ENCODE results near the gene MN1. TPM values are rescaled to one million over a fixed set of nuclear protein-coding genes. Genes with fewer than 3 reads are reported as not detected.

Gene MN1
- total and polyA plus RNA-seq, 2 of the 8 experiments (the other 6 are each of a cell fraction or from before 2014, with no cell fraction given) = 3.1 to 4.9 TPM

- TF ChIP-seq CBX8 (IDR thresholded peaks at IDR 0.05; ENCODE audit: borderline replicate concordance, low read depth, low read length) (no peak), PHF8 (conservative IDR thresholded peaks at IDR 0.05; ENCODE audit: low read depth, low read length) (no peak), MAX (IDR thresholded peaks at IDR 0.05) (no peak), MAFK (IDR thresholded peaks at IDR 0.05; ENCODE audit: low read depth, low read length) (no peak), KDM4A (IDR thresholded peaks at IDR 0.05; ENCODE audit: low read depth, low read length, severe bottlenecking) (no peak), RXRA (IDR thresholded peaks at IDR 0.05; ENCODE audit: insufficient read depth, low read depth, low read length) (no peak), POLR2A (IDR thresholded peaks at IDR 0.05; ENCODE audit: control extremely low read depth in 1 of 2, low read depth in 2 of 2, low read length in 2 of 2) (no peak), KDM1A (IDR thresholded peaks at IDR 0.05; ENCODE audit: borderline replicate concordance, low read length) (no peak)
These were observed 69.2 kb downstream of the MN1 start (continued) for GRCh38 chr22:27732391-27732790.
